ENCODE data around the gene CD300LF.
A peak's percentile ranks its signal among the peaks of the same experiment; 100 is the strongest.

CD300LF gene

DNA sequence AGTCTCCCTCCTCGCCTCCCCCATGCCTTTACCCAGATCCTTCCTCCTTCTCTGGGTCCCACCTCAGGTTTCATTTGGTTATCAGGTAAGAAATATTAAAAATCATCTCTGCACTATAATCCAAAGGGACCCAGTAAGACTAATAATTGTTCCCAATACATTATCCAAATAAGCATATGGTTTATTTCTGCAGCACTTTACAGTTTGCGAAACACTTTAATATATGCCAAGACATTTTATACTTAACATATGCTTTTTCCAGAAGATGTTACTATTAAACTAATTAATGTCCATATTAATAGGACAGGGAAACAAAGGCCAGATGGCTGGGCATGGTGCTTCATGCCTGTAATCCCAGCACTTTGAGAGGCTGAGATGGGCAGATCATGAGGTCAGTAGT, 33.3 kb downstream of the CD300LF start:
- Histone ChIP-seq H3K9ac (ENCODE audit: low read depth in 1 of 2, low read length in 2 of 2) (no peak overlapping the region), H3K27ac (ENCODE audit: low read depth in 2 of 2, low read length in 2 of 2) (no peak overlapping the region), H3K27me3 (ENCODE audit: control insufficient read depth in 2 of 2, insufficient read depth in 2 of 2, low read length in 2 of 2) (peaks cover 0 to 2% of the 10 kb centered on the region in 2 donors), H3K9me3 (ENCODE audit: control insufficient read depth in 2 of 2, low read length in 2 of 2) (no peaks in the 10 kb centered on the region), H3K4me1 (ENCODE audit: control insufficient read depth in 2 of 2, insufficient read depth in 2 of 2, low read length in 2 of 2) (peaks cover 0 to 3% of the 10 kb centered on the region in 2 donors), H3K36me3 (ENCODE audit: control insufficient read depth in 2 of 2, insufficient read depth in 2 of 2, low read length in 2 of 2) (no peaks in the 10 kb centered on the region), H3K4me3 (ENCODE audit: low read length in 2 of 2) (no peak overlapping the region)

DNA sequence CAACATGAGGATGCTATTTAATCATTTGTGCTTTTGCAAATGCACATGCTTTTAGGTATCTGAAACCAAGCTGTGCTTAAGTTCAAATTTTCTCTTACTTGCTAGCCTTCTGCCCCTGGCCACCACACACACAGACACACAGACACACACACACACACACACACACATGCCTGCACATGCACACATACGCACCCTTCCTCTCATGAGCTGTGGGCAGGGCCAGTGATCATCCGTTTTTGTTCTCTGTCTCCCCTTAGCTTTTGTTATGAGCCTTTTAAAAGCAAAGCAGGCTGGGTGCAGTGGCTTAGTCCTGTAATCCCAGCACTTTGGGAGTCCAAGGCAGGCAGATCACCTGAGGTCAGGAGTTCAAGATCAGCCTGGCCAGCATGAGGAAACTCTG, 34.2 kb downstream of the CD300LF start:
- H3K27me3 ChIP-seq (ENCODE audit: control insufficient read depth in 2 of 2, insufficient read depth in 2 of 2, low read length in 2 of 2): peaks cover 1 to 2% of the 10 kb centered on the region in 2 donors
- H3K27ac ChIP-seq (ENCODE audit: low read depth in 2 of 2, low read length in 2 of 2): no peak overlapping the region
- H3K4me3 ChIP-seq (ENCODE audit: low read length in 2 of 2): no peak overlapping the region

DNA sequence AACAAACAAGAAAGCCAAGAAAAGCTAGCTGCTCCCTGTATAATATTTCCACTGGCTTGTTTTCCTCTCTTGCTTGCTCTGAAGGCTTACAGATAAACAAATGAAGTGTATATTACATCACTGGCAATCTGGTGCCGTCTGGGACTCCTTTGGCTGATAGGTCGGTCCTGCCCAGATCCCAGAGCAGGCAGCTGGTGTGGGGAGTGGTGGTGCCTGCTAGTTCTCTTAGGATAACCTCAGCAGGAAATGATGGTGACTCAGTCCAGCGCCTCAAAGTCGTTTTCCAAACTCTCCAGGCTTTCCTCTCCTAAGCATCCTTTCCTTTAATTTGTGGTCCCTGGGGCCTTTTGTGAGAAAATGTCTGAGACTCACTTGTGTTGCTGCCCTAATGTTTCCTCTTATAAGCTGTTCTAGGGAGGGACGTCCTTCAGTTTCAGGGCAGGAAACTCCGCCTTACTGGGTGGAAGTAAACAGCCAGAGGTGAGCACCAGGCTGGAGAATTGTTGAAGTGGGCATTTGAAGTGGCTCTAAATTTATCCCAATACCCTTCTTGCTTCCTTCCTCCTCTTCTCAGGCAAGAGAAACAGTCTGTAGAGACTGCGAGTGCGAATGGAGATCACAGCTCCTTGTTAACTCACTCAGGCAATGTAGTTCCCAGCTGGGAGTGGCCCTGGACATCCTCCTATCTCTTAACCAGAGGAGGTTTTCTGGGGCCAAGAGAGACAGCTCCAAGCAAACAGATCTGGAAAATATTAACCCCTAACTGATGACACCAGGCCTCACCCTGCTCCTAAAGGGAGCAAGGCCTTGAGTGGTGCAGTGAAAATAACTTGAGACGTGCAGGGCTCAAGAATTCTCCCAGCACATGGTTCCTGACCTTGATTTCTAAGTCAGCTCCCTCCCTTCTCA, 34.9 kb downstream of the CD300LF start:
- Histone ChIP-seq H3K9ac (ENCODE audit: low read depth in 1 of 2, low read length in 2 of 2) (no peak overlapping the region), H3K36me3 (ENCODE audit: control insufficient read depth in 2 of 2, insufficient read depth in 2 of 2, low read length in 2 of 2) (no peaks in the 10 kb centered on the region), H3K9me3 (ENCODE audit: control insufficient read depth in 2 of 2, low read length in 2 of 2) (no peaks in the 10 kb centered on the region), H3K4me1 (ENCODE audit: control insufficient read depth in 2 of 2, insufficient read depth in 2 of 2, low read length in 2 of 2) (peaks cover 0 to 3% of the 10 kb centered on the region in 2 donors), H3K4me3 (ENCODE audit: low read length in 2 of 2) (no peak overlapping the region), H3K27ac (ENCODE audit: low read depth in 2 of 2, low read length in 2 of 2) (peak overlapping the region in 1 of 2 donors; percentile 2), H3K27me3 (ENCODE audit: control insufficient read depth in 2 of 2, insufficient read depth in 2 of 2, low read length in 2 of 2) (peaks cover 2% of the 10 kb centered on the region in 2 donors)

More for the DNA sequence above, 34.2 kb downstream of the CD300LF start:
- peaks cover 0 to 3% of the 10 kb centered on the region in 2 donors for H3K4me1 ChIP-seq (ENCODE audit: control insufficient read depth in 2 of 2, insufficient read depth in 2 of 2, low read length in 2 of 2)
- no peak overlapping the region for H3K9ac ChIP-seq (ENCODE audit: low read depth in 1 of 2, low read length in 2 of 2)
- H3K9me3 ChIP-seq (ENCODE audit: control insufficient read depth in 2 of 2, low read length in 2 of 2): no peaks in the 10 kb centered on the region
- no peaks in the 10 kb centered on the region for H3K36me3 ChIP-seq (ENCODE audit: control insufficient read depth in 2 of 2, insufficient read depth in 2 of 2, low read length in 2 of 2)

DNA sequence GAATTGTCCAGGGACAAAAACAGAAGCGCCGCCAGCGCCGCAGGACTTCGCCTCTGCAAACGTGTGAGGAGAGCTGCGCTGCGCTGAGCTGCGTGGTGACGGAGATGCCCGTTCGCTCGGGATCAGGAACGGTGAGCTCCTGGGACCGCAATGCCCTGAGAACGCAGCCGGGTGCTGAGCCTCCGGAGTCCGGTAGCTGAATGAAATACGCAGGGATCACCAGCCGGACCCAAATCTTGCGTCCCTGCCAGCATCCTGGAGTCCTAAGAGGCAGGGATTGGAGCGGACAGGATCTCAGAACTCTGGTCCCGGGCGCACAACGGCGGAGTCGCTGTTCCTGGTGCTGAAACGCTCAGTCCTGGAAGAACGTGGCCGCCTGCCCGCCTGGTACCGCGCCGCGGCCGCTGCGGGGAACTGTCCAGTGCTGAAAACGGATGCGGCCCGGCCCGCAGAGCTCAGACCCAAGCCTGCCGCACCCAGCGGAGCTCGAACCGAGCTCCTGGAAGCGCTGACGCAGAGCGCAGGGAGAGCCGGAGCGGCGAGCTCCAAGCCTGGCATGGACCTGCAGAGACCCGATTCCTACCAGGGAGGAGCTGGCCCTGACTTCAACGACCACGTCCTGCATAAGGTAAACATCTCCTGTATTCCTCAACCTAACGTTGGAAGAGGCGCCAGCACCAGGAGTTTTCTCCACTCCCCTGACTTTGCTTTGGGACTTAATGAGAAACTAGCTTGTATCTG, 41.5 kb downstream of the CD300LF start:
- Histone ChIP-seq H3K9ac (ENCODE audit: low read depth in 1 of 2, low read length in 2 of 2) (no peak overlapping the region), H3K9me3 (ENCODE audit: control insufficient read depth in 2 of 2, low read length in 2 of 2) (no peaks in the 10 kb centered on the region), H3K4me3 (ENCODE audit: low read length in 2 of 2) (no peak overlapping the region), H3K27ac (ENCODE audit: low read depth in 2 of 2, low read length in 2 of 2) (no peak overlapping the region), H3K27me3 (ENCODE audit: control insufficient read depth in 2 of 2, insufficient read depth in 2 of 2, low read length in 2 of 2) (peaks cover 0 to 2% of the 10 kb centered on the region in 2 donors), H3K4me1 (ENCODE audit: control insufficient read depth in 2 of 2, insufficient read depth in 2 of 2, low read length in 2 of 2) (no peaks in the 10 kb centered on the region), H3K36me3 (ENCODE audit: control insufficient read depth in 2 of 2, insufficient read depth in 2 of 2, low read length in 2 of 2) (no peaks in the 10 kb centered on the region)

DNA sequence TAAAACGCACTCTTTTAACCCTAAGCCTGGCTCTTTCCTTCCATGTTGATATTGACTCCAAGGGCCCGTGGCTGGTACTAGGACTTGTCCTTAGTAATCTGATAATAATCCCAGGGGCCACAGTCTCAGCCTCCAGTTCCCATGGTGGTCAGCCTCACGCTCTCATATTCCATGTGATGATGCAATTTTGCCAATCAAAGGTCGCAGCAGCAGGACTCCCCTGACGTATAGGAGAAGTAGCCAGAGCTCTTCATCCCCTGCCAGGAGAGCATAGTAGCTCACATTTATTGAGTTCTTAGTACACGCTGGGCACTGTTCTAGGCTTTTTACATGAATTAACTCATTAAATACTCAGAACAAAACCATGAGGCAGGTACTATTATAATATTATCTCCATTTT, 42.4 kb downstream of the CD300LF start:
- Histone ChIP-seq H3K27ac (ENCODE audit: low read depth in 2 of 2, low read length in 2 of 2) (no peak overlapping the region), H3K4me1 (ENCODE audit: control insufficient read depth in 2 of 2, insufficient read depth in 2 of 2, low read length in 2 of 2) (no peaks in the 10 kb centered on the region), H3K4me3 (ENCODE audit: low read length in 2 of 2) (no peak overlapping the region), H3K9me3 (ENCODE audit: control insufficient read depth in 2 of 2, low read length in 2 of 2) (no peaks in the 10 kb centered on the region), H3K9ac (ENCODE audit: low read depth in 1 of 2, low read length in 2 of 2) (no peak overlapping the region), H3K36me3 (ENCODE audit: control insufficient read depth in 2 of 2, insufficient read depth in 2 of 2, low read length in 2 of 2) (no peaks in the 10 kb centered on the region), H3K27me3 (ENCODE audit: control insufficient read depth in 2 of 2, insufficient read depth in 2 of 2, low read length in 2 of 2) (peaks cover 0 to 2% of the 10 kb centered on the region in 2 donors)

DNA sequence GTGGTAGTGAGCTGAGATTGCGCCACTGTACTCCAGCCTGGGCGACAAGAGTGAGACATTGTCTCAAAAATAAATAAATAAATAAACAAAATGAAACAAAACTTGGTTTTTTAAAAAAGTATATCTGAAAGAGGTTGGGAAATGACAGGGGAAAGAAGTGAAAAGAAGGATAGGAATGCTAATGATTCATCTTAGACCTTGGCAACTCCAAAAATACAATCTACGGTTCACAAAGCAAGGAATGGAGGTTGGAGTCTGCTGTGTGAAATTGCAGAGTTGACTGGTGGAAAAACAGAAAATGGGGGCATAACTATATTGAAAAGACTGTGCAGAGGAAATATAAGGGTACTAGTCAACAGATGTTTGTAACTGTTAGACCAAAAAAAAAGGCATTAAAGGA, 49.2 kb downstream of the CD300LF start:
- H3K27ac ChIP-seq (ENCODE audit: low read depth in 2 of 2, low read length in 2 of 2): no peak overlapping the region
- no peak overlapping the region for H3K9ac ChIP-seq (ENCODE audit: low read depth in 1 of 2, low read length in 2 of 2)
- H3K27me3 ChIP-seq (ENCODE audit: control insufficient read depth in 2 of 2, insufficient read depth in 2 of 2, low read length in 2 of 2): peaks cover 4 to 8% of the 10 kb centered on the region in 2 donors
- H3K9me3 ChIP-seq (ENCODE audit: control insufficient read depth in 2 of 2, low read length in 2 of 2): no peaks in the 10 kb centered on the region
- no peak overlapping the region for H3K4me3 ChIP-seq (ENCODE audit: low read length in 2 of 2)
- H3K4me1 ChIP-seq (ENCODE audit: control insufficient read depth in 2 of 2, insufficient read depth in 2 of 2, low read length in 2 of 2): no peaks in the 10 kb centered on the region
- H3K36me3 ChIP-seq (ENCODE audit: control insufficient read depth in 2 of 2, insufficient read depth in 2 of 2, low read length in 2 of 2): no peaks in the 10 kb centered on the region

DNA sequence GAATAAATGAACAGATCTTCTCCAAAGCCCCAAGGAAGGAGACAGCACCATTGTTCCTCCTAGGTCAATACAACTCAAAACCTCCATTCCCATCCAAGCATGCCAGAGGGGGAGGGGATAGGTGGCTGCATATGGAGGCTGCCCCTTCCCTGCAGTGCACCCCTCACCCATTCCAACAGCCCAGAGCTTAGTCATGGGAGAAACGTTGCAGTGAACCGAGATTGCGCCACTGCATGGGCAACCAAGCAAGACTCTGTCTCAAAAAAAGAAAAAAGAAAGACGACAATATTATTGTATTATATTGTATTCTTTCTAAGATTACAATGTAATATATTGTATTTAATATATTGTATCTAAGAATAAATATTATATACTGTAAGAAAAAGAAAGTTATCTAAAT, 52.8 kb downstream of the CD300LF start:
- peaks cover 0 to 2% of the 10 kb centered on the region in 2 donors for H3K4me1 ChIP-seq (ENCODE audit: control insufficient read depth in 2 of 2, insufficient read depth in 2 of 2, low read length in 2 of 2)
- H3K27ac ChIP-seq (ENCODE audit: low read depth in 2 of 2, low read length in 2 of 2): no peak overlapping the region
- H3K9me3 ChIP-seq (ENCODE audit: control insufficient read depth in 2 of 2, low read length in 2 of 2): no peaks in the 10 kb centered on the region
- H3K4me3 ChIP-seq (ENCODE audit: low read length in 2 of 2): no peak overlapping the region
- no peaks in the 10 kb centered on the region for H3K36me3 ChIP-seq (ENCODE audit: control insufficient read depth in 2 of 2, insufficient read depth in 2 of 2, low read length in 2 of 2)
- peaks cover 4 to 10% of the 10 kb centered on the region in 2 donors for H3K27me3 ChIP-seq (ENCODE audit: control insufficient read depth in 2 of 2, insufficient read depth in 2 of 2, low read length in 2 of 2)
- no peak overlapping the region for H3K9ac ChIP-seq (ENCODE audit: low read depth in 1 of 2, low read length in 2 of 2)

DNA sequence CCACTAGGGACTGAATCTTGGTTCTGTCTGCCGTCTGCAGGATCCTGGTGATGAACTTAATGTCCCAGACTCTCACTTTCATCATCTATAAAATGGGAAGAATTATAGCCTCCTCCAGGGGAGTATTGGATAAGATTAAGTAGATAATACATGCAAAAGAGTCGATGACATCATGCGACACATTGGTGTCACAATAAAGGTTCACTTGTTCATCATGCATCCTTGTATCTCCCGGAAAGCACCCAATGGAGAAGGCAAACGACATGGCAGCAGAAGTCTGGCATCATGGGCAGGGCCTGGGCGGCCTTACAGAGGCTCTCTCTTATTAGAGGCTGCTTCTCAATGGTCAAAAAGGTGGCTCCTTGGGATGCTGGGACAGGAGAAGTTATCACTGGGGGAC, 54.1 kb downstream of the CD300LF start:
- Histone ChIP-seq H3K36me3 (ENCODE audit: control insufficient read depth in 2 of 2, insufficient read depth in 2 of 2, low read length in 2 of 2) (no peaks in the 10 kb centered on the region), H3K27me3 (ENCODE audit: control insufficient read depth in 2 of 2, insufficient read depth in 2 of 2, low read length in 2 of 2) (peaks cover 4 to 10% of the 10 kb centered on the region in 2 donors), H3K27ac (ENCODE audit: low read depth in 2 of 2, low read length in 2 of 2) (no peak overlapping the region), H3K9ac (ENCODE audit: low read depth in 1 of 2, low read length in 2 of 2) (no peak overlapping the region), H3K4me3 (ENCODE audit: low read length in 2 of 2) (no peak overlapping the region), H3K4me1 (ENCODE audit: control insufficient read depth in 2 of 2, insufficient read depth in 2 of 2, low read length in 2 of 2) (peaks cover 0 to 2% of the 10 kb centered on the region in 2 donors), H3K9me3 (ENCODE audit: control insufficient read depth in 2 of 2, low read length in 2 of 2) (no peaks in the 10 kb centered on the region)

DNA sequence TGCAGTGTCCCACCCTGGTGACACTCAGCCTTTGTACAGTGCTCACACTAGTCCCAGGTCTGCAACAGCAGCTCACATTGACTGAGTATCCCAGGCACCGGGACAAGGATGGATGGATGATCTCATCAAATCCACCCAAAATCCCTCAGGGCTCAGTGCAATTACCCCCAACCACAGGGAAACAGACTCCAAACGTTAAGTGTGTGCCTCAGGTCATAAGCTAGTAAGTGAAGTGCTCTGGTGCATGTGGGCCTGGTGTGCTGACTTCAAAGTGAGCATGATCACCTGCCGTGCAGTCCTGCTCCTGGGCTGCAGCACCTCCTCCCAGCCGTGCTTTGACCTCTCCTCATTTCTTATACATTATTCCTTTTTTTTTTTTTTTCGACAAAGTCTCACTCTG, 58.0 kb downstream of the CD300LF start:
- peaks cover 0 to 2% of the 10 kb centered on the region in 2 donors for H3K4me1 ChIP-seq (ENCODE audit: control insufficient read depth in 2 of 2, insufficient read depth in 2 of 2, low read length in 2 of 2)
- no peak overlapping the region for H3K9ac ChIP-seq (ENCODE audit: low read depth in 1 of 2, low read length in 2 of 2)
- no peak overlapping the region for H3K27ac ChIP-seq (ENCODE audit: low read depth in 2 of 2, low read length in 2 of 2)
- no peak overlapping the region for H3K4me3 ChIP-seq (ENCODE audit: low read length in 2 of 2)
- H3K36me3 ChIP-seq (ENCODE audit: control insufficient read depth in 2 of 2, insufficient read depth in 2 of 2, low read length in 2 of 2): no peaks in the 10 kb centered on the region
- peaks cover 6 to 17% of the 10 kb centered on the region in 2 donors for H3K27me3 ChIP-seq (ENCODE audit: control insufficient read depth in 2 of 2, insufficient read depth in 2 of 2, low read length in 2 of 2)
- H3K9me3 ChIP-seq (ENCODE audit: control insufficient read depth in 2 of 2, low read length in 2 of 2): no peaks in the 10 kb centered on the region

DNA sequence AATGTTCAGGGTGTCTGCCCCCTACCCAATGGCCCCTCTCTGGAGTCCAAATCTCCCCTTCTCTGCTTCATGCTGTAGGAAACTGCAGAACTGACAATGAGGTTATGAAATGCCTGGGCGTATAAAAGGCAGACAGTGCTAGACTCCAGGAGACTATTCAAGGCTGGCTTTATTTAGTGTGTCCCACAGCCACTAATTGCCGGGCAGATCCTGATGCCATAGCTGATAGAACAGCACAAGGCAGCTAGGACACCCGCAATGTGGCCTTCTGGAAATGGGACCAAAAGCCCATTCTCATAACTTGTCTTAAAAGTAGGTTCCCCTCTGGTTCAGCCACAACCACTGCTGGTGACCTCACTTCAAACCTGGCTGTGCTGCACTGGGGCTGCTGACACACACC, 60.7 kb downstream of the CD300LF start:
- Histone ChIP-seq H3K36me3 (ENCODE audit: control insufficient read depth in 2 of 2, insufficient read depth in 2 of 2, low read length in 2 of 2) (no peaks in the 10 kb centered on the region), H3K9me3 (ENCODE audit: control insufficient read depth in 2 of 2, low read length in 2 of 2) (no peaks in the 10 kb centered on the region), H3K27me3 (ENCODE audit: control insufficient read depth in 2 of 2, insufficient read depth in 2 of 2, low read length in 2 of 2) (peaks cover 3 to 19% of the 10 kb centered on the region in 2 donors), H3K27ac (ENCODE audit: low read depth in 2 of 2, low read length in 2 of 2) (no peak overlapping the region), H3K9ac (ENCODE audit: low read depth in 1 of 2, low read length in 2 of 2) (no peak overlapping the region), H3K4me3 (ENCODE audit: low read length in 2 of 2) (no peak overlapping the region), H3K4me1 (ENCODE audit: control insufficient read depth in 2 of 2, insufficient read depth in 2 of 2, low read length in 2 of 2) (no peaks in the 10 kb centered on the region)
